GM12801 (cell line): ENCODE measurements around the gene DNAJB13.

ENCODE experiments used
- TF ChIP-seq, protein P1 (sequence below): IDR thresholded peaks from one replicate; pipeline ENCODE4 v1.5.1; 2011; ENCODE audit warnings: control low read depth; ENCODE audit not compliant: insufficient read length; ENCODE audit errors: extremely low read depth

Gene DNAJB13

DNA sequence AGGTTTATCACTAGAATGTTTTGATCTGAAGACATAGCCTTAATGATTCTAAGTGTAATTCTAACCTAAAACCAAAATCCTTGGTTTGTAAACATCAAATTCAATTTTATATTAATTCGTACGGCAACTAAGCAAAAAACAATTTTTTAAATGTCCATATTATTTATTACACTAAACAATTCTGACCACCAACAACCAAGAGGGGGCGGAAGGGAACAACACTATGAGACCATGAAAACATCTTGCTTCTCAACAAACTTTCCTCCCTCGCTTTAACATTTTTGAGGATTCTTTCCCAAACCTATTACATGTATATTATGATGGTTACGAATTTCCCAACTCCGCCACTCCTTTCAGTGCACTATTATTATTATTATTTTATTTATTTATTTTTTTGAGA lies 38.3 kb downstream of the DNAJB13 start:
- TF ChIP-seq, protein P1, sequence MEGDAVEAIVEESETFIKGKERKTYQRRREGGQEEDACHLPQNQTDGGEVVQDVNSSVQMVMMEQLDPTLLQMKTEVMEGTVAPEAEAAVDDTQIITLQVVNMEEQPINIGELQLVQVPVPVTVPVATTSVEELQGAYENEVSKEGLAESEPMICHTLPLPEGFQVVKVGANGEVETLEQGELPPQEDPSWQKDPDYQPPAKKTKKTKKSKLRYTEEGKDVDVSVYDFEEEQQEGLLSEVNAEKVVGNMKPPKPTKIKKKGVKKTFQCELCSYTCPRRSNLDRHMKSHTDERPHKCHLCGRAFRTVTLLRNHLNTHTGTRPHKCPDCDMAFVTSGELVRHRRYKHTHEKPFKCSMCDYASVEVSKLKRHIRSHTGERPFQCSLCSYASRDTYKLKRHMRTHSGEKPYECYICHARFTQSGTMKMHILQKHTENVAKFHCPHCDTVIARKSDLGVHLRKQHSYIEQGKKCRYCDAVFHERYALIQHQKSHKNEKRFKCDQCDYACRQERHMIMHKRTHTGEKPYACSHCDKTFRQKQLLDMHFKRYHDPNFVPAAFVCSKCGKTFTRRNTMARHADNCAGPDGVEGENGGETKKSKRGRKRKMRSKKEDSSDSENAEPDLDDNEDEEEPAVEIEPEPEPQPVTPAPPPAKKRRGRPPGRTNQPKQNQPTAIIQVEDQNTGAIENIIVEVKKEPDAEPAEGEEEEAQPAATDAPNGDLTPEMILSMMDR = no peak

DNA sequence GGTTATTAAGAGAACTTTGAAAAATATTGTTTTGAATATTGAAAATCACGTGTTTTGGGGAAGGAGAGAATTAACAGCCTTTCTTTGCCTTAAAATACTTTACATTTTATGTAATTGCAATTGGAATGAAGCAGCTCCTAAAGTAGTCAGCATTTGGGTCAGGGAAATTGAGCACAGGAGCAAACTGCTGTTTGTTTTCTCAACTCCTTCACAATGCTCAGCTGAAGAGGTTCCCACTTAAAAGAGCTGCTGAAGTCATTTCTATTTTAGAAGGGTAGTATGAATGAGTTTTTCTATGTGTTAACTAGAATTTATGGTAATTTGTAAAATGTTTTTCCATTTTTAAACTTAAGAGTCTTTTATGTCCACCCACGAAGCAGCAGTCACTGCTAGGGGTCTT lies 39.9 kb downstream of the DNAJB13 start:
- TF ChIP-seq, protein P1 = no peak

DNA sequence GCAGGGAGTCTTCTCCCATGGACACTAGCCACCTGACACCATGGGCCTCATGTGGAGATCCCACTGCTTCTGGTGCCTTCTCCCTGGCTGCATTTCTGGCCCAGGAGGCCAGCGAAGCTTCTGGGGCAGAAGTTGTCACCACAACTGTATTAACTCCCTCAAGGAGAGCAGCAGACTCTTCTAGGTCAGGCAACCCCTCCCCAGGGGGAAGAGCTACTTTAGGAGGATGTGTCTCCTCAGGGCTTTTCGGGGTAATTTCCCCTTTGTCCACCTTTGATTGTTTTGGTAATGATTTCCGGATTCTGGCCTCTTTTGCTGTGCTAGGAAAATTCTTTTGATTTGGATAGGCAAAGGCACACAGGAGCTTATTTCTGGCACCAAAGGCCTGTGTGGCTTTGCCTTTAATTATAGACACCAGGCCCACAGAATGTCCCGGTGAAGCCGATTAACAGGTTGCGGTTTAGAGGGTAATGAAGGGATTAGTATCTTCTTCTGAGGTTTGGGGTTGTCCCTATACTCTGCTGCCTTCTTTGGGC lies 40.7 kb downstream of the DNAJB13 start:
- TF ChIP-seq, protein P1 = no peak

DNA sequence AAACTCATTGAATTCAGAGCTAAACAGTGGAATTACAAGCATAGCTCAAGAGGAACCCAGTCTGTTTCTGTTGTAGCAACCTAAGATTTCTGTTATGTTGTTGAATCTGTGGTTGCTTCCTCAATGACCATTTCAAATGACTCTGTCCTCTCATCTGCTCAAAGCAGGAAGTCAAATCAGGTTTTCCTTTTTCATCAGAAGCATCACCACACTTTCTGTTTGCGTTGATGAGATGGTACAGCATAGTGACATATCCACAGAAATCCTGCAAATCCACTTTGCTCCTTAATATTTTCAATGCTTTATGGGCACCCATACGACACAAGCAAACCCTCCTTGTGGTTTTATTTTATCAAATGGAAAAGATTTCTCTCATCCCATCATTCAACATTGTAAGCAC lies 44.4 kb downstream of the DNAJB13 start:
- TF ChIP-seq, protein P1 = no peak

DNA sequence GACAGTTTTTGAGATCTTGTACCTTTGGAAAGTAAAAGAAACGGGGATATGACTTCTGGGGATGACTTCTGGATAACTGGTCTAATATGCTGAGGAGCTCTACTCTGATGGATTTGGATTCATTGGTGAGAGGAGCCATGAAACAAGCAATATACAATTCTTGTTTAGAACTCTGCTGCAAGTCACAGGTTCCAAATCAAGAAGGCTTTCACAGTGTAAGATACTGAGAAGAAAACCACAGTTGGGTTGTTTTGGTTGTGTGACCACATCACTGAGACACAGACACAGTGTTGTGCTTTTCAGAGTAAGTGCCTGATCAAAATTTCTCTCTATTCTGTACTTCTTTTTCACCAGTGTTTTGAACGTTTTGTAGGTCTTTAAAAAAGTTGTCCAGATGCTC lies 44.9 kb downstream of the DNAJB13 start:
- TF ChIP-seq, protein P1 = no peak

DNA sequence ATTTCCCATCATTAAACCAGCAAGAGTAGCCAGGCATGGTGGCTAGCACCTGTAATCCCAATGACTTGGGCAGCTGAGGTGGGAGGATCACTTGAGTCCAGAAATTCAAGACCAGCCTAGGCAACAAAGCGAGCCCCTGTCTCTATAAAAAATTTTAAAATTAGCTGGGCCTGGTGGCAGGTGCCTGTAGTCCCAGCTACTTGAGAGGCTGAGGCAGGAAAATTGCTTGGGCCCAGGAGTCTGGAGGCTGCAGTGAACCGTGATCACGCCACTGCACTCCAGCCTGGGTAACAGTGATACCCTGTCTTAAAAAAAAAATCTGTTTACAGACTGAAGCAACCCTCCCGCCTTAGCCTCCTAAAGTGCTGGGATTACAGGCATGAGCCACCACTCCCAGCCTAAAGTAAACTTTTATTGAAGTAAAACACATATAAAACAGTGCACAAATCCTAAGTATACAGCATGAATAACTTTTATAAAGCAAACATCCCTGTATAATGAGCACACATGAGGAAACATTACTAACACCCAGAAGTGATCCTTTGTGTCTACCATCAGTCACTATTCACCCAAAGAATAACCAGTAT lies 45.4 kb downstream of the DNAJB13 start:
- TF ChIP-seq, protein P1 = no peak

DNA sequence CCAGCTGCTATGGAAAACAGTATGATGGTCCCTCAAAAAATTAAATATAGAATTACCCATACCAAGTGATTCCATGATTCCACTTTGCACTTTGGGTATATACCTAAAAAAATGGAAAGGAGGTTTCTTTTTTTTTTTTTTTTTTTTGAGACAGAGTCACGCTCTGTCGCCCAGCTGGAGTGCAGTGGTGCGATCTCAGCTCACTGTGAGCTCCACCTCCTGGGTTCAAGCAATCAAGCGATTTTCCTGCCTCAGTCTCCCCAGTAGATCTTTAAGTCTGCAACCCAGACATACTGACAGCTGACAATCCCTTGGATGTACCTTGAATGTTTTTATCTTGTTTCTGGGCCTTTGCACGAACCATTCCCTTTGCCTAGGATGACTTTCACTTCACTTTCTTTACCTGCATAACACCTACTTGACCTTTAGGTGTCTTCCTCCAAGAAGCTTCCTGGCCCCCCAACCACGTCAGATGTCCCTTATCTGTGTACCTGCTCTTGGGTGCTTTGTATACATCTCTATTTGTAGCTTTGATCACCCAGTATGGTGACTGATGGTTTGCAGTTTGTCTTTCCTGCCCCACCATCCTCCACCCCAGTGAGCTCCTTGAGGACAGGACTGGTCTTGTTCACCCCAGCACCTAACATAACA lies 46.4 kb downstream of the DNAJB13 start:
- TF ChIP-seq, protein P1 = no peak
